ENCODE measurements around the gene PLCG2.
"Not testable (repeated sequence)": the region's sequence is repeated elsewhere in the genome, so short reads cannot be mapped to it uniquely, and the experiment has no call there.

PLCG2 gene

DNA sequence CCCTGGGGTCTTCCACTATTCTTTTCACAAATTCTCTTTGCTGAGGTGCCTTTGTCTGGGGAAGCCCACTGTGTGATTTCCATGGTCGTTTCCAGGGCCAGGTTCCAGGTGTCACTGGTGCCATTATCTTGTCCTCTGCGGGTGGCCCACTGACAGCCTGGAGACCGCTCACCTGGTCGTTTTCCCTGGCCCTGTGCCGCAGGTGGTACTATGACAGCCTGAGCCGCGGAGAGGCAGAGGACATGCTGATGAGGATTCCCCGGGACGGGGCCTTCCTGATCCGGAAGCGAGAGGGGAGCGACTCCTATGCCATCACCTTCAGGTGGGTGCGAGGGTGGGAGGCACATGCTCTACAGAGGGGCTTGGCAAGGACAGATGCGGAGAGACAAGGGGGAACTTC lies 133.3 kb downstream of the PLCG2 start:
- DNase-seq (ENCODE audit: low read depth, low spot score) = no peak

DNA sequence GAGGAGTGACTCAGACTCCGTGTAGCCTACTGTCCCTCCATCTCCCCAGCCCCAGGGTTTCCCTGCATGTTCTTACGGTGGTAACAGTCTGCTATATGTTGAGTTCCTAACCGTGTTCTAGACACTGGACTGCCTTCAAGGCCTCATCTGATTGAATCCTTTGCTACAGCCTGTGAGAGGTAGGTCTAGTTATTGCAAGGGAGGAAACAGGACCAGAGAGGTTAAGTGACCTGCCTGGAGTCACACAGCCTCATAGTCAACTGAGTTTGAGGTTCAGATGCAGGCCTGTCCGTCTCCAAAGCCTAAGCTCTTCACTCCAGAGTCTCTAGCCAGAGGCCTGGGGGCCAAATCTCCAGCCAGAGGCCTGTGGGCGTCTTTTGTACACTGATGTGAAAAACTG lies 134.1 kb downstream of the PLCG2 start:
- DNase-seq (ENCODE audit: low read depth, low spot score) = no peak

DNA sequence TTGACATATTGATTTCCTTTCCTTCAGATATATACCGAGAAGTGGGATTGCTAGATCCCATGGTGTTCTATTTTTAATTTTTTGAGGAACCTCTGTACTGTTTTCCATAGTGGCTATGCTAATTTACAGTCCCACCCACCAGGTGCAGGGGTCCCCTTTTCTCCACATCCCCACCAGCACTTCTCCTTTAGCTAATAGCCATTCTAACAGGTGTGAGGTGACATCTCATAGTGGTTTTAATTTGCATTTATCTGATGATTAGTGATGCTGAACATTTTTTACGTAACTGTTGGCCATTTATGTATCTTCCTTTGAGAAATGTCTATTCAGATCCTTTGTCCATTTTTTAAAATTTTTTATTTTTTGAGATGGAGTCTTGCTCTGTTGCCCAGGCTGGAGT lies 138.3 kb downstream of the PLCG2 start:
- DNase-seq (ENCODE audit: low read depth, low spot score) = no peak

GRCh38 chr16:81918927-81919326 lies 139.8 kb downstream of the PLCG2 start:
- no peak for DNase-seq (ENCODE audit: low read depth, low spot score)

DNA sequence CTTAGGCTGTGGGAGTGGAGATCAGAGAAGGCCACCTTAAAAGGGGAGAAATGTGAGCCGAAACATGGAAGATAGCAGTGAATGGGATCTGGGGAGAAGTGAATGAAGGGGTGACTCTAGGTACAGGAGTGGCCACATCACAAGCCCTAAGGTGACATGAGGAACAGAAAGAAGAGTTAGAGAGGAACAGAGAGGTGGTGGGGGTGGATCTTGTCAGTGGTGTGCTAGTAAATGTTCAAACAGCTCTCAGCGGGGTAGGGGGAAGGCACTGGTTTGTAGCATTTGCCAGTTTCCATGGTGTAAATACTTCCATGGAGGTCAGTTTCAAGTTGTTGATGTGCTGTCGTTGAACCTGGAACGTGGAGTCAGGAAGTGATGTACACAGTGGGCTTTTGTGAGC lies 141.4 kb downstream of the PLCG2 start:
- DNase-seq (ENCODE audit: low read depth, low spot score) = no peak

- DNase-seq (ENCODE audit: low read depth, low spot score) = no peak
Measured at GRCh38 chr16:81921085-81921814, 142.2 kb downstream of the PLCG2 start.

GRCh38 chr16:81921843-81922584 lies 142.9 kb downstream of the PLCG2 start:
- no peak for DNase-seq (ENCODE audit: low read depth, low spot score)

GRCh38 chr16:81923296-81923695 lies 144.2 kb downstream of the PLCG2 start:
- no peak for DNase-seq (ENCODE audit: low read depth, low spot score)

DNA sequence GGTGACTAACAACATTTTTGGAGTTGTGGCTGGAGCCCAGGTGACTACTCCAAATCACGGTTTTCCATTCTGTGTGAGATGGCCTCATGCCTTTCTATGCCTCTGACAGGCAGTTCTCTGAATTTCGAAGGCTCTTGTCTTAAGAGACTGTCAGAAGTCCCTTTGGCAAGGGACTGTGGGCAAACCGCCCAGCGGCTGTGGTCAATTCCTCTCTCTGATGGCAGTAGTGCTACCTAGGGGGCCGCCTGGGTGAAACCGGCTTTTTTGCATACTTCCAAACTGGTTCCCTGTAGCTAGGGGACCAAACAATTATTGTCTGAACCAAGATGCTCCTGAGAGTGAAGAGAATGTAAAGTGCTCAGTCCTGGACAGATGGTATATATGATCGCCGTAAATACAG lies 145.9 kb downstream of the PLCG2 start:
- no peak for DNase-seq (ENCODE audit: low read depth, low spot score)

DNA sequence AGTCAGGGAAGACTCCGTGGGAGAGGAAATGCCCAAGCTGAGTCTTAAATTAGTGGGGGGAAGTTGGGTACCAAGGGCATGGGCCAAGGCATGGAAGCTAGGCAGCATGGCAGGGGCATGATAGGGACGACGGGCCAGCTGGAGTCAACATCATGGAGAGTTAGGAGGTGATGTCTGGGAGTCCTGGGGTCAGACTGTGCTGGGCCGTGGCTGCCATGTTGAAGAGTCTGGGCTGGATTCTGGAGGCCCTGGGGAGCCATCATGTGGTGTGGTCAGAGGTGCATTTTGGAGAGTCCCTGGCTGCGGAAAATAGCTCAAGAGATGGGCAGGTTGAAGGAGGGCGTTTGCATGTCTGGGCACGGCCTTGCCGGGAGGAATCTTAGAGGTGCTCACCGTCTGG lies 146.9 kb downstream of the PLCG2 start:
- no peak for DNase-seq (ENCODE audit: low read depth, low spot score)

- no peak for DNase-seq (ENCODE audit: low read depth, low spot score)
Measured at GRCh38 chr16:81927561-81928185, 148.6 kb downstream of the PLCG2 start.

DNA sequence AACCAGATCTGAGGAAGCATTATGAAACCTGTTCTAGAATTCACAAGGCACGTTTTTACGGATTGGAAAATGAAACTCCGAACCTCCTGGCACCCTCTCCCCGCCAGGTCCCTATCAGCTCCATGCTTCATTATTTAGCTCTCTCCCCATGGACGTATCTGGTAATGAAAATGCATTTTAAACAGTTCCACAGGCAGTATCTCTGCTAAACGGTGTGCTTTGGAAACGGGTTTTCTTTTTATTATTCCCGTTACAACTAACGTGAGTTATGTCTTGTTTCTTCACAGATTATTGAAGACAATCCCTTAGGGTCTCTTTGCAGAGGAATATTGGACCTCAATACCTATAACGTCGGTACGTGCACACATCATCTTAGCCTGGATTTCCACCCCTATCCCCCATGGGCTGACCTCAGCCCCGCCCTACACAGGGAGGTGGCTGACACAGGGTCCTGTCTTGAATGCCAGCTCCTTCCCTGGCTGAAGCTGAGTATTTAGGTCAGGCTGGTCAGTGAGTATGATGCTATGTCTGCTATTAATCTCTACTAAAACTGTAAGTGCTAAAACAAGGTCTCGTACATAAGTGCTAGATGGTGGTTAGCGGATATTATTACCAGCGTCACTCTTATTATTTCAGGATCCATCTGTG lies 149.3 kb downstream of the PLCG2 start:
- no peak for DNase-seq (ENCODE audit: low read depth, low spot score)

GRCh38 chr16:81928975-81929374 lies 149.9 kb downstream of the PLCG2 start:
- DNase-seq (ENCODE audit: low read depth, low spot score) = no peak

- DNase-seq (ENCODE audit: low read depth, low spot score) = no peak
Measured at GRCh38 chr16:81929841-81930240, 150.8 kb downstream of the PLCG2 start.

- DNase-seq (ENCODE audit: low read depth, low spot score) = no peak
Measured at GRCh38 chr16:81931927-81932326, 152.8 kb downstream of the PLCG2 start.

DNA sequence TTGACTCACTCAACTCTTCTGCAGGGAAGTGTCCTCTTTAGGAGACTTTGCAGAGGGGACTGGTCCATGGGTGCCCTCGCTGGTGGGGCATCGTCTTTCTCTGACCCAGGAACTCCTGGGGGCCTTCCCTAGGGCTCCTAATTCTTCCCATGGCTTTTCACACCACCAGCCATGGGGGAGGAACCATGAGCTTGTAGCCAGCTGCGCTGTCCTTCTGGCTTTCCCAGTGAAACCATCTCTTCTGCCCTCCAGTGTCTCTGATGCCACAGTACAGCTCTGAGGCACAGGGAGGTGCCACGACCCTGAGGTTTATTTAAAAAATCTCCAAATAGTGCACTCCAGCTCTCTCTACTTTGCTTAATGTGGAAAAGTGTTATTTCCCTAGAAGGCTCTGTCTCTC lies 153.6 kb downstream of the PLCG2 start:
- DNase-seq (ENCODE audit: low read depth, low spot score) = no peak

DNA sequence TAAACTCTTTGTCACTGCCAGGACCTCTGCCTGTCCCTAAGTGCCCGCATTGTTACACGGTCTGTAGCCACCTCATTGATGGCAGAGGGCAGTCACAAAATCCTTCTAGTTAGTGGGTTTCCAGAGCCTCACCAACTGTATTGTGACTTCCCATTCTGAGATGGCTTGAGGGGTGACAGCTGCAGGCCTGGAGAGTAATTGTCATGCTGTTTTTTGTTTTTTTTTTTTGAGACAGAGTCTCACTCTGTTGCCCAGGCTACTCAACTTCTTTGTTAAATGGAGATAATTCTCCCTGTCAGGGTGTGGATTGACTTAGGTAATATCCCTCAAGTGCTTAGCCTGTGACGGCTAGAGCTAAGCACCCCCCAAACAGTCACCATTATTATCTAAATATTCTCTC lies 154.3 kb downstream of the PLCG2 start:
- no peak for DNase-seq (ENCODE audit: low read depth, low spot score)

GRCh38 chr16:81934711-81935110 lies 155.6 kb downstream of the PLCG2 start:
- DNase-seq (ENCODE audit: low read depth, low spot score) = not testable (repeated sequence)

DNA sequence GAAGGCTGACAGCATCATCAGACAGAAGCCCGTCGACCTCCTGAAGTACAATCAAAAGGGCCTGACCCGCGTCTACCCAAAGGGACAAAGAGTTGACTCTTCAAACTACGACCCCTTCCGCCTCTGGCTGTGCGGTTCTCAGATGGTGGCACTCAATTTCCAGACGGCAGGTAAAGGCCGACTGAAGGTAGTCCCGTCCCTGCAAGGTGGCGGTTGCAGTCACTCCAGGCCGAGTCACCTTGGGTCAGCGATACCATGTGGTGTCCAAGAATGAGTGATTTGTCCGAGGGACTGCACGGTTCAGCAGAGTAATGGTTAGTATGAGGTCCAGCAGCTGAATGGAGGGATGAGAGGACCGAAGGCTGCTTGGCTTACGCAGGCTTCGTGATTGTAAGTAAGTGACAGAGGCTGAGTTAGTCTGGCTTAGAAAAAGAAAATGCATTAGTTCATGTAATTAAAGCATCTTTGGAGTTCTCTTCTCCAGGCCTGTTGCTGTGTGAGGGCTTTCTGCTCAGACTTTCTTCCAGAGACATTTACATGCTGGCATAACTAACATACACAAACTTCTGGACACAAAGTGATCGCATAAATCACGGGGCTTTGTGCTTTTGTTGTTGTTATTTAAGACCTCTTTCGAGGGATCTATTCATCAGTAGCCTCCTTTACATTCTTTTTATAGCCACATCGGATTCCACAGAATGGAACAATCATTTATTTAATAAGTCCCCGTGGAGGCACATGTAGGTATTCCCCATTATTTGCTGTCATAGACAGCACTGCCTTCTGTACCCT lies 157.3 kb downstream of the PLCG2 start:
- no peak for DNase-seq (ENCODE audit: low read depth, low spot score)

GRCh38 chr16:81937305-81938038 lies 158.4 kb downstream of the PLCG2 start:
- DNase-seq (ENCODE audit: low read depth, low spot score) = no peak

Data from activated CD4-positive, CD25-positive, alpha-beta regulatory T cell treated with anti-CD3 and anti-CD28 coated beads, Interleukin-2, amount 50 U/mL, for 16 hours (primary cell).